Amniotic stem cell (primary cell): ENCODE measurements around the gene ARF3.
A peak's percentile ranks its signal among the peaks of the same experiment; 100 is the strongest.

Experiments
- DNase-seq: peaks from one replicate; lab custom pipeline; 2025; lab: John Stamatoyannopoulos, UW

ARF3 gene

GRCh38 chr12:48966177-48966895, 9.0 kb upstream of the ARF3 start:
- no peak for DNase-seq

DNA sequence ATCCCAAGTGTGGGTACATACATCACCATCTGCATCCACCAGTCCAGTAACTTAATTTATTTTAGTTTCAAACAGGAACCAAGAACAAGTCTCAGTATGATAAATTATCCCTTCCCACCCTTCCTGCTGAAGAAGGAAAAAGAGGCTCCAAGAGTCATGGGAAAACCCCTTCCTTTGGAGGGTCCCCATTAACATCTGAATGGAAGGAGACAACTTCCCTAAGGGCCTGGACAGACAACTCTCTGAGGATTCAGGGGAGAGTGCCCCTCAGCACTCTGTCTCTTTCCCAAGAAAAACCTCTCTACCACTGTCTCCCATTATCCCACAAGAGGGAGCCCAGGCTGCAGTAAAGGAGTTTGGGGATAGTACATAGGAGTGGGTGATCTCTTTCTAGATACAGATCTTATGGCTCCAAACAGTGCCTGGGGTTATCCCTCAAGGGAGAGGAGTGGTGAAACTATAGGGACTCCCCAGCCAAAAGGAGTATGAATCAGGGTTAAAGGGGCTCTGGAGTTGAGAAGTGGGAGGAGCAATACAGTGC, 8.1 kb upstream of the ARF3 start:
- DNase-seq = no peak

- DNase-seq = no peak
These were observed 4.5 kb upstream of the ARF3 start for GRCh38 chr12:48961801-48962200.

- DNase-seq = no peak
These were observed 4.0 kb upstream of the ARF3 start for GRCh38 chr12:48961331-48961730.

DNA sequence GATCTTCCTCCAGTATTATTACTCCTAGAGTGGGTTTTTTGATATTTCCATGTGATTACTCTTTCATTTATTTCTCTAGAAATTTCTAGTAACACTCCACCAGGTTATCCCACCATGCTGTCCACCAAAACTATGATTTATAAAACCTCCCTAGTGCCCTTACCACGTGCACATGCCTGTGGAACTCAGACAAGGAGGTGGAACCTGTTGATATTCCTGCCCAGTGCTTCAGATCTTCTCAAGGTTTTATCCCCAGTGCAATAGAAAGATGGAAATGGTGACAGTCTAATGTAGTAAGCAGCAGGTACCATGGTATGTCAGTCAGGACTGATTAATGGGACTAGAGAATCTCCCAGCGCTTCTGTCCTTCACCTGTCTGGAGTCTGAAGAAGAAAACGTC, 3.5 kb upstream of the ARF3 start:
- DNase-seq = no peak

GRCh38 chr12:48958049-48958388, 732 bp upstream of the ARF3 start:
- no peak for DNase-seq

DNA sequence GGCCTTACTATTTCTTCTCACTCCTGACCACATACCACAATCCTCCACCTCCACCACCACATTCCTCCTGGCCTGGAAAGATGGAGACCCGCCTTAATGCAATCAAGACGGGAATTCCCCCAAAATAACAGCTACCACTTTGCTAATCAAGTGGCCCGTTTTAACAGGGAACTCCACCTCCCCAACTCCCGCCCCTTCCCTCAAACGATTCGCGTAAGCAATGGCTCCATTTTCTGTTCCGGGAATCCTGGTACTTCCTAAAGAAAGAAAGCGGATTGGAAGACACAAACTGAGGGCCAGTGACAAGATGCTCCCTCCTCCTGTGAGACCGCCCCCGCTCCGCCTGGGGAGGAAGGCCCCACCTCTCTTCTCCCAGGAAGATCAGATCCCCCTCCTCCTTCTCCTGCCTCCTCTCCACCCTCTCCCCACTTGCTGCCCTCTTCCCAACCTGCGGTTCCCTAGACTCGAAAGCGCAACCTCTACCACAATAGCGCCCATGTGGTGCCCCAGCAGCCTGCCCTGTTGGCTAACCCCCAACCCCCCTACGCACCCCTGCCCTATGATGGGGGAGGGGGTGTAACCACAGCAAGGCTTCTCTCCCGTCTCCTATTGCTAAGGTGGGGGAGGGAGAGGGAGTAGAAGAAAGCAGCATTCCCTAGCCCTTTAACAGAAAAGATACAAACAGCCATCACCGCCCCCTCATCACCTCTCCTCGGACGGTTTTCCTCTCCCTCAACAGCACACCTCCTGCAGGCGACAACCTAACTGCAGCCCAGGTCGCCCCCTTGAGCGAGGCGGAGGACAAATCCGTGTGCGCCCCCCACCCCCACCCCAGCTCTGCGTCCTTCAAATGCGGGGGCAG, 777 bp downstream of the ARF3 start:
- DNase-seq = peak; percentile 91

GRCh38 chr12:48954841-48955501, 2.3 kb downstream of the ARF3 start:
- no peak for DNase-seq

DNA sequence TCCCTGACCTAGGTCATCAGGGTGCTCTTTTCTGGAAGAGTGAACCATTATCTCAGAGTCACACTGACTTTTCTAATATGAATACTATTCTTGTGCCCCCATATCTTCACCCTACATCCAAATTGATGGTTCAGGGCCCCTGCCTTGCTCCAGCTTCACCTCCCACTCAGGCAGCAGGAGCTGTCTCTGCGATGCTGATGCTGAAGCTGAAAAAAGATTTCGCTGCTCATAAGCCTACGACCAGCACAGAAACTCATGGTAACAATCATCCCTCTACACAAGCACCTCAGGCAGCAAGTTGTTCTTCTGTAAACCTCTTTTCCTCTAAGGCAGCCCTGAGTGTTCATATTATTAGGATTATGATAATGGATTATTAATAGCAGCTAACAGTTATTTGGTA, 3.2 kb downstream of the ARF3 start:
- DNase-seq = no peak

DNA sequence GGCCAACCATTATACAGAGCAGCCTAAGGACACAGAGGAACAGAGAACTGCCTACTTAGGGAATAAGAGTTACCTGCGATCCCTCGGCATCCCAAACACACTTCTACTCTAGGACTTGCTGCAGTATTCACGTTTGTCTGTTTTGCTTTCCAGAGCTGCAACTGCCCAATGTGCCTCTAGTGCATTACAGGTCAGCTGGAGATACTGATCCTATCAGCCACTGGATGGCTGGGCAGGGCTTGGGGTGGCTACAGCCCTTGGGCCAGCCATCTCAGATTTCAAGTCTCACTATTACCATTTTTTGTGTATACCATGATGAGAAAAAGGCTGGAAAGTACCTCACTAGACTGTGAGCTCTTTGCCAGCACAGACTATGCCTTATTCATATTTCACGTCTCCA, 4.6 kb downstream of the ARF3 start:
- DNase-seq = no peak

- no peak for DNase-seq
These were observed 9.6 kb downstream of the ARF3 start for GRCh38 chr12:48947727-48948126.

DNA sequence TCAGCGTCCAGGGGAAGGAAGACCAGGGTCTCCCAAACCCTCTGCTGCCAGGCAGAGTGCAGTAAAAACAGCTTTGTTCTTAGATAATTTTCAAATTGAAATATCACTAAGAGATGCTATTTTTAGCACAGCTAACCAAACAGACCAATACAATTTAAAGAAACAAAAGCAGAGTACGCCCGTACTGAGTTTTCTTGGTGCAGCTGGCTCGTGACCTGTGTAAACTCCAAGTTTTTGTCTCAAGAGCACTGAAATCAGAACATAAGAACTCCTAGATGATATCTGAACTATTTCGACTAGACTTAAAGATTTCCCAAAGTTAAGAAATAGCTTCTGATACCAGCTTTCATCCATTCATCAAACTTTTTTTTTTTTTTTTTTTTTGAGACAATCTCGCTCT, 10.3 kb downstream of the ARF3 start:
- no peak for DNase-seq

DNA sequence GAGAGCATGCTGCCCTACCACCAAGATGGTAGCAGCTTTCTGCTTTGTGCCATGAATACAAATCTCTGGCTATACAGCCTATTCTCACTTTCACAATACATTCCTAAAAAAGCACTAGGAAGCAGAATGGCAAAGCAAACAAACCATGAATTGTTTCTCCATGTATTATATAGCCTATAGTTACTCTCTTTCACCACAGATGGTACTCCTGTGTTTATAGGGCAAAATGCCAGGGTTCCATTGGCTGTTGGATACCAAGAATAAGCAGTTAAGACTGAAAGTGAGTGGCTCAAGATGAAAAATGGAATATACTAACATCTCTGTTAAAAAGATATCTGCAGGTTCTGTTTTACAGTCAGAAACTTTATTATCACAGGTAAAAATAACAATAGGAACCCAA, 11.1 kb downstream of the ARF3 start:
- no peak for DNase-seq

DNA sequence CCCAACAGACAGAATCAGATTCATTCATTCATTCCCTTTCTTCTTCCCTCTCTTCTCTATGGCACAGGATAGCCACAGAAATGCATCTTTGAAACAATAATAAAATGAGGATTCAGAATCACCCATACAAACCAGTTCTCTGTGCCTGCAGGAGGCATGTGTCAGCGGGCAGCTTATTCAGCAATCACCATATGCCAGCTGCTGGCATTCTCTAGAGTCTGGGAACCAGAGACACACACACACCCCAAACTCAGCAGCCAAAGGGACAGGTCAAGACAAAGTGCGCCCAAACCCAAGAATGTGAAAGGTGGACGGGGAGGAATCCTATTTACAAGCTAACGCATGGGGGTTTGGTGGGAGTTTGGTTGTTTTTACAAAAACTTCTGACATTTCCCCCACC, 14.1 kb downstream of the ARF3 start:
- no peak for DNase-seq

GRCh38 chr12:48940181-48940580, 17.1 kb downstream of the ARF3 start:
- no peak for DNase-seq

DNA sequence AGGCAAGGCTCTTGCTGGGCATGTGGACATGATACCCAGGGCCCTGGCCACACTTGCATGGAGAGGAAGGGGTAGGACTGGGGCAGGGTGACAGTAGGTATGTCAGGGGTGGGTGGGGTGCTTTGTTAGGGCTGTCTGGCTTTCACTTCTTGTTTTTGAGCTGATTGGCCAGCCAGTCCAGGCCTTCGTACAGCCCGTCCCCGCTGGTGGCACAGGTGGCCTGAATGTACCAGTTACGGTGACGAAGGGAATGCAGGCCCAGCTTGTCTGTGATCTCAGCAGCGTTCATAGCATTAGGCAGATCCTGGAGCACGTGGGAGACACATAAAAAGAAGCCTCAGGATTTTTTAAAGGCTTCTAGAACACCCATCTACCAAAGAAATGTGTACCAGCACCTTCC, 18.5 kb downstream of the ARF3 start:
- DNase-seq = no peak

DNA sequence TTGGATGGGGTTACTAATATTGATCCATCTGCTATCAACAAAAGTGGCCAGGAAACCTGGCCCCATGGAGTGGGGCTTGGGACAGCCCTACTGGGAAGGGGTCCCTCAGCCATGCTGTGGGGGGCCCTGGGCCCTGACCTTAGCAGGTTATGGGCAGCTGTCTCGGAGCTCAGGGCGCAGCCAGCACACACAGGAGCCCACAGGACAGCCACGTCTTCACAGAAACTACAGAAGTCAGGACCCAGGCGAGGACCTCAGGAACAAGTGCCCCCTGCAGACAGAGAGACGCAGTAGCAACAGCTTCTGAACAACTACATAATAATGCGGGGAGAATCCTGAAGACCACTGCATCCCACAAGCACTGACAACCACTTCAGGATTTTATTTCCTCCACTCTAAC, 20.1 kb downstream of the ARF3 start:
- DNase-seq = no peak

DNA sequence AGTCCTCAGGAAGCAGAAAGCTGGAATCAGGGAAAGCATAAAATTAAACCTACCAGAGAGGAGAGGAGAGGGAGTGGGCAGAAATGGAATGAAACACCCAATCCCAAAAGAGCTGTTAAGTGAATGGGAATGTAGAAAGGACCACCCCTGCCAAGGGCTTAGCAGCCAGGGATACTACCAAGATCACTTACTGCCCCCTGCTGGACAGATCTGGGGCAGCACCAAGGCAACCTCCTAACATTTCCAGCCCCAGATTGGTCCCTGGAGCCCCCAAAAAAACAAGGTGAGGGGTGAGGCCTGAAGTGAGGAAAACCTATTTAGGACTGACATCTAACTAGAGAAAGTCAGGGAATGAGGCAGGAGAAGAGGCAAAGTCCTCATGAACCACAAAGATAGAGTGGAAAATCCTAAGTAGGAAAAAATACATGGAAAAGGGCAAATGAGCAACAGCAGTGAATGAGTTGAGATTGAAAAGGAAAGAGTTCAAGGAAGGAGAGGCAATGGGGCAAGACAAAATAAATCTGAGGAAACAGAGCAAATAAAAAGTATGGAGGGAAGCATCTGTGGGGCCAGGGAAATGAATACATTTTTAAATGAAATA, 20.8 kb downstream of the ARF3 start:
- DNase-seq = peak; percentile 26

DNA sequence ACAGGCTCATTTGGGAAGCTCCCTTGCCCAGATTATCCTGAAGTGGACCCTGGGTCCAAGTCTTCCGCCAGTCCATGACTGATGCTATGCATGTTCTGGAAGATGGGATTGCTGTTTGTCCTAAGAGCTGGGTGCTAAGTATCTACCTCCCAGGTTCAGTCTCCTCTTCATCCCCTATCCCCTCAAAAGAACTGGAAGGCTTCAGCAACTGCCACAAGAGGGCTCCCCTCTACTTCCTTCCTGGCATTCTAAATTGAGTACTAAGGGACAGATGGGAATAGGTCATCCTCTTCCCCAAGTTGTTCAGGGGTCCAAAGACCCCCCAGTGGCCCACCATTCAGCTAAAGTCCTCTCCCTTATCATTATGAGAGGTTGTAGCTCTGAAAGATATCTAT, 23.0 kb downstream of the ARF3 start:
- DNase-seq = no peak

DNA sequence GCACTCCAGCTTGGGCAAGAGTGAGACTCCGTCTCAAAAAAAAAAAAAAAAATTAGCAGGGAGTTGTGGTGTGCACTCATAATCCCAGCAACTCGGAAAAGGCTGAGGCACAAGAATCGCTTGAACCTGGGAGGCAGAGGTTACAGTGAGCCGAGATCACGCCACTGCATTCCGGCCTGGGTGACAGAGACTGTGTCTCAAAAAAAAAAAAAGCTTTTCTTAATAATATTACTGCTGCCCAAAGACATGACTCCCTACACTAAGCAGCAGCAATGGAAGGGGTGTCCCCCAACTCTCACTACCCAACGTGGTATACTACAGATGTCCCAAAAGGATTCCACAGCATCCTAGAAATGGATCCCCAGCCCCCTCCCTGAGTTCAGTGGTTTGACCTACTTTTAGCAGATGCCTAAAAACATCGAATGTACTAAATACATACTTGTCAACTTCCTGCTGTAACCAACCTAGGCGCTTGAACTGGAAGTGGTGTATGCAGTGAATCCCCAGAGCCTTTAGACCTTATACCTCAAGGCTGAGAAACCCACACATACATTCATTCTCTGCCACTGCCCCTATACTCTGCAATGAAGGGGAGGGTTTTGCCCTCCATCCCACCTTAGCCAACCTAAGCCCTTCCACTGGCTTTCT, 23.5 kb downstream of the ARF3 start:
- DNase-seq = no peak

DNA sequence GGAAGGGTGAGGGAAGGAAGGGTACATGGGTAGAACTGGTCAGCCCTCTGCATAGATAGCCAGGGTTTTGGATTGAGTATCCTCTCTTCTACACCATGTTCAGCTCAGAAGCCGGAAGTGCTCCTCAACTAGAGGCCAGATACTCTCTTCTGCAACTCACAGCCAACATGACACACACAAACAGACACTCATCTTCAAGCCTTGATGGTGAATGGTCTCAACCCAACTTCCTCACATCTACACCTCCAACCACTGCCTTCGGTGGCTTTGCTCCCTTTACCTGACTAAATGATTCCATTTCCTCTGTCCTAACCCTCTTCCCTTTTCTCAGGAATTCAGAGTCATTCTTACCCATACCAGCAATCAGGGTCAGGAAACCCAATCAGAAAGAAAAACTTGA, 24.4 kb downstream of the ARF3 start:
- no peak for DNase-seq

- DNase-seq = no peak
These were observed 26.8 kb downstream of the ARF3 start for GRCh38 chr12:48930475-48930874.
